NCI-H146 treated with DMSO at 0.1 percent for 48 hours (cell line): ENCODE measurements around the gene STK39.
"Not testable (repeated sequence)": the region's sequence is repeated elsewhere in the genome, so short reads cannot be mapped to it uniquely, and the experiment has no call there.

Experiments used
- DNase-seq: peaks from one replicate; lab custom pipeline; 2025; ENCODE audit not compliant: unreplicated experiment; lab: John Stamatoyannopoulos, UW

Gene STK39

DNA sequence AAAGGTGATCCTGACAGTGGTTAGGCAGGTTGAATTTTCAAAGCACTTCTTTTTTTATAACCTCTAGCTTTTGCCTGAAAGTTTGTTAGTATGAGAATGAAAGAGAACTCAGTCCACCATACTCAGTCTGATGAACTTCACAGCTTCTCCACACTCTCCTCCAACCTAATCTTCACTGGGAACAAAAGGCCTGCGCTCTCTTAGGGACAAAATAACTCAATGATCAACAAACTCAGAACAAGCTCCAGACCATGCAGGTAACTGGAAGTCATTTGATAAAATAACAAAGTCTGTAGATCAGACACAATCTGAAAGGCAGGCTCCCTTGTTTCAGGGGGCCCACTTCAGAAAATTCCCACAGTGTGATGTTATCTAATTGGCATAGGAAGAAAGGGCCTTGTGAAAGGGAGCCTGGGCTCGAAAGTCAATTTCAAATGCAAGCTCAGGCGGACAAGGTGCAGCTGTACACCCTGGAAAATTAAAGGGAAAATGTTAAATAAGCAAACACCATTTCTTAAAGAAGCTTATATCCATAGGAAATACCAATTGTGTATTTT, 142.2 kb downstream of the STK39 start:
- DNase-seq: no peak

DNA sequence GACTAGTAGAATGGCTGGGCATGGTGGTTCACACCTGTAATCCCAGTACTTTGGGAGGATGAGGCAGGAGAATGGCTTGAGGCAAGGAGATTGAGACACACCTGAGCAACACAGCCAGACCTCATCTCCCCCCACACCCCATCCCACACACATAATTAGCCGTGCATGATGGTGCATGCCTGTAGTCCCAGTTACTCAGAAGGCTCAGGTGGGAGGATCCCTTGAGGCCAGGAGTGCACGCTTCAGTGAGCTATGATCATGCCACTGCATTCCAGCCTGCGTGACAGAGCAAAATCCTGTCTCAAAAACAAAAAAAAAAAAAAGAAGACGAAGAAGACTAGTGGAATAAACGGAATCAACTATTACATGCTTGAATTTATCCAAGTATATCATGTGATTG, 150.0 kb downstream of the STK39 start:
- no peak for DNase-seq

DNA sequence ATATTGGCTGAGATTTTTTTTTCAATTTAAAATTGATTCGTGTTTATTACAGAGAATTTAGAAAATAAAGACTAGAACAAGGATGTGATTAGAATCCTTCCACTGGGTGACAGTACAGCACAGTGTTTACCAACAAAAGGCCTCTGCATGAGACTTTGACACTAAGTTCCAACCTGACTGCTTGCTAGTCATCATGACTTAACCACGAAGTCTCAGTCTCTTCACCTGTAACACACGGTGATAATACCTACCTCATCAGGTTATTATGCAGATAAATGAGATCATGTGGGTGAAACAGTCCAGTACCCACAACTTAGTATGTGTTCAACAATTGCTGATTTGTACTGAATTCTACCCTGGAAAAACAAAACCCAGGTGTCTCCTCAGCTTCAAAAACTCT, 151.2 kb downstream of the STK39 start:
- DNase-seq: no peak

DNA sequence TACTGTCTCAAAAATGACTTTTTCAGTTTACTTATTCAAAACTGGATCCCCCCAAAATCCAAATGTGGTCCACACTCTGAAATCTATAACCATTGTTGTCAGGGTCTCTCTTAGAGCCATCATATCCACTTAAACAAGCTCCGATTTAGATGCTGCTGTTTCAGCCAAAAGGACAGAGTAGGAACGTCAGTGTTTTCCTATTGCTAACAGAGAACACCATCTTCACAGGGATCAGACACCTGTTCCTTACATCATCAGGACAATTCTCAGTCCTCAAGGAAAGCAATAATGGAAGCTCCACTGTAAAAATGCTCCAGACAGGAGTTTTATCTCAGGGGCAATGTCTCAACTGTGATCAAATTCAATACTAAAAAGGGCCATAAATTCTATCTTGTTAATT, 155.4 kb downstream of the STK39 start:
- no peak for DNase-seq

DNA sequence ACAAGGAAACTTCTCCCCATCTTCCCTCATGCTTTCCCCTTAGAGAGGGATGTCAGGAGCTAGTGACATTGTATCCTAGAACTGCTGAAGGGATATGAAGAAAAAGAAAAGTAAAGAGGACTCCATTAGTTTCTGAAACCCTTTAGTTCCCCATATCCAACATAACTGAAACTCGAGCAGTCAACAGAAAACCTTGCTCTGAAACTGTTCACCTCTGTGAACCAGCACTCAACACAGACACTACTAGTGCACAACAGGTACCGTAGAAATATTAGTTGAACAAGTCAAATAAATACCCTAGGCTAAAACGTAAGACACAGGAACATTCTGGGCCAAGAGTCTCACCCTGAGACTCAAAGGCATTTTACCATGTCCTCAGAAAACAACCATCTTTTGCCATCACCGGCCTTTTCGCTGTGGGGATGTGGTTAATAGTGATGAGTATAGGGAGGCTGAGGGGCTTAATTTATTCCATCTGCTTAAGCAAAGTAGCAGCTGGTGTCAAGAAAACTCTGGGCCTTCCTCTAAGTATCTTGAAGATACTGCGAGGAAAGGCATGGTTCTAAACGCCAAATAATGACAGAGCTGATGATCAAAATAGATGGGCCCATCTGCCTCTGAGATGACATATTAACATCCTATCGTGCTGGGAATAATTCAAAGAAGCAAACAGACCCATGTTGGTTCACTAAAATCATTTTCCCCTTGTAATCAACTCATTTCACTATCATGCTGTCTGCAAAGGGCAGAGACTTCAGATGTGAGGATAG, 156.8 kb downstream of the STK39 start:
- no peak for DNase-seq

DNA sequence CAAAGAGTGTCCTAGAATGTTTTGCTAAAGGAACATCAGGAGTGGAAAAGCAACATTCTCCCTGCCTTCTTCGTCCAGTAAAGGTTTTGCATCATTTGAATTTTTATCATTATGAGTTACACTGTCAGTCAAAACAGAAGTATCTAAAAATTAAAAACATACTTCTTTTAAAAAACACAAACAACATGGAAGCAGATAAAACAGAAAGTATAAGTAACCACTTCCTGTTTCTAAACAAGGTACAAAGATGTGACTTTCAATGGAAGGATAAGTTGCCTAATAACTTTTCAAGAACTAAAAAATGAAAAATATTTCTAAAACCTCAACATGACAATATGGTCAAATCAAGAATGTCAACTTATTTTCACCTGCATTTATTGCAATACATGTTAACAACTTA, 158.2 kb downstream of the STK39 start:
- DNase-seq: no peak

DNA sequence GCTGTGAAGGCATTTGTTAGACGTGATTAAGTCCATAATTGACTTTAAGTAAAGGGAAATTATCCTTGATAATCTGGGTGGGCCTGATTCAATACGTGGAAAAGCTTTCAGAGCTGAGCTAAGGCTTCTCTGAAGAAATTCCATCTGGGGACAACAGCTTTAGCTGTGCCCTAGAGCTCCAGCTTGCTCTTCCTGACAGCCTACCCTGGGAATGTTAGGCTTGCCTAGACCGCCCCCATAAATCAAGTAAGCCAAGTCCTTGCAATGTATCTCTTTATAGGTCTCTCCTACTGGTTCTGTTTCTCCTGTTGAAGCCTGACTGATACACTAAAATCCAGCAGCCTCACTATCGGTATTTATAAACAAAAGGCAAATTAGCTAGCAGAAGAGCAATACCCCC, 160.0 kb downstream of the STK39 start:
- no peak for DNase-seq

DNA sequence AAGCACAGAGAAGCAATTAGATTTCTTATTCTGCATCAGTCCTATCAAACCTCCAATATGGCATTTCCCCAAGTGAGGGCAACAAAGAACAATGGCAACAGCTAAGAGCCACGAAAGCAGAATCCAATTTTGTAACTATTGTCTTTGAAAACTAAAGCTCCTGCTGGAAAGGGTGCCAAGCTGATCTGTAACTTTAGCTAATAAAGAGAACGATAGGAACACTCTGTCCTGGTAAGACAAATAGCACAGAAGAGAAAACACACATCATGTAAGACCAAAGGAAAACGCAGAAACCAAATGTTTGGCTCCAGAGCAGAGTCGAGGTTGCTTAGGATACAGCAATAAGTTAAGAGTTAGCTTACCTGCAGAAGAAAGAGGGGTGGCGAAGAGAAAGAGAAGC, 160.5 kb downstream of the STK39 start:
- no peak for DNase-seq

DNA sequence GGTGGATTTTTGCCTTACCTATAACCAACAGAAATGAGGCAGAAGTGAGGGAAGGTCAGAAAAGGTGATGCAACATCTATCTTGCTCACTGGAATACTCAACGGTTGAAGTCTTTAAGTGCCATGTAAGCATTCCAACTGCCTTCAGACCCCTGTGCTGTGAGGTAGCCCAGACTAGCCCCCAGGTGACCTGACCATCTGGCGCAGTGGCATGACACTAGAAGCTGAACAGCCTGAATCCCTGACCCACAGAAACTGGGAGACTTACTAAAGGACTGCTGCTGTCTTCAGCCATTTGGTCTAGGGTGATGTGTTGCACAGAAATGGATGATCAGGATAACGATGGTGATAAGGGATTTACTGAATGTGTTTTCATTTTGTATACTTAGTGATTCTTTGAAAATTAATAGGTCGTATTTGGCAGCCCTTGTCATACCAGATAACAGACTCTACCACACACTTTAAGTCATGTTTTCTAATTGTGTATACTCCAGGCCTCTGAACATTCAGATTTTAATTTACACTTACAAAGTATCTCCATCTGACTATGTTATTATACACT, 161.5 kb downstream of the STK39 start:
- DNase-seq: no peak

DNA sequence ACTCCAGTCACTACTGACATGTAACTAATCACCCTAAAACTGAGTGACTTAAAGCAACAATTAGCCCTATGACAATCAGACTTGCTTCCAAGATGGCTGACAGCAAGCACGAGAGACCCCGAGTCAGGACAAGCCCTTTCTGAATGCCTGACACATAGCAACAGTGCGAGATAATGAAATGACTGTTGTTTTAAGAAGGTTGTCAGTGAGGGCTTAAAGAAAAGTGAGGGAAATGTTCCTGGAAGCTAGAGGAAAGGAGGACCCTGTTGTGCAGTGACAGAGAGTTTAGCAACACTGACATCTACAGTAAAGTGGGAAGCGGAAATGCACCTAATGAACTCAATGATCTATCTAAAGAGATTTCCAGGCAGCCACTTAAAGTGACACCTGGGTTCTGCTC, 163.1 kb downstream of the STK39 start:
- DNase-seq: no peak

DNA sequence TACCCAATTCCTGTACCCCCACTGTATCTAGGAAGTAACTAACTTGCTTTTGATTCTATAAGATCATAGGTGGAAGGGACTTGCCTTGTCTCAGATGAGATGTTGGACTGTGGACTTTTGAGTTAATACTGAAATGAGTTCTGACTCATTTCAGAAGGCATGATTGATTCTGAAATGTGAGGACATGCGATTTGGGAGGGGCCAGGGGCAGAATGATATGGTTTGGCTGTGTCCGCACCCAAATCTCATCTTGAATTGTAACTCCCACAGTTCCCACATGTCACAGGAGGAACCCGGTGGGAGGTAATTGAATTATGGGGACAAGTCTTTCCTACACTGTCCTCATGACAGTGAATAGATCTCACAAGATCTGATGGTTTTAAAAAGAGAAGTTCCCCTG, 165.9 kb downstream of the STK39 start:
- not testable (repeated sequence) for DNase-seq

DNA sequence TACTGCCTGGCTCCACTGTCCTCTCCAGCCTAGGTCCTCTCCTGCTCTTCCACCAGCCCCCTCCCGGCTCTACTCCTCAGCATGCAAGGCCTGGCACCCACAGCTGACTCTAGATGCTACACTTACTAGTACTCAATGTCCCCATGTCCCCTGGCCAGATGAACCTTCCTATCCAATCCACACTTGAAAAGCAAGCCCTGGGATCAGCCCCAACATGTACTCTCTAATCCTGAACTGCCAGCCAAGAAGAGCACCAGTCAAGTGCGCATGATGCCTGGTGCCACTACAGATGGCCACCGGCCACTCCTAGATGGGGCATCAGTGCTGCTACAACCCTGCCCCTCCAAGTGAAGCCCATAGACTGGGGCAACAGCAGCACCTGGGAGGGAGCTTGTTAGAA, 168.2 kb downstream of the STK39 start:
- DNase-seq: no peak

DNA sequence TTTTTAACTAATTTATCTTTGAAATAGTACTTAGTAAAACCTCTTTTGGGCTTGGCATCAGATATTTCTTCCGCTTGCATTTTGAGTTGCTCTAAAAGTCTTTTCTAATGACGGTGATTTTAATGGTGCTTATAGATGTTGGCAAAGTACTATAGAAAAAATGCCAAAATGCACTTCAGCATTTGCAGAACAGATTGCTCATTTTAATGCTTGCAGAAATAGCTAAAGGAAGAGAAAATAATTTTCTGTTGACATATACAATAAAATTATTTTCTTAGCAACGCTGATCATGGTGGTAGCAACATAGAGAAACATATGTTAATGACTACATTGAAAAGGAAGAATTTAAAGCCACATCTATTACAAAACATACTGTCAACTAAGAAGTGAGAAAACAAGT, 170.7 kb downstream of the STK39 start:
- no peak for DNase-seq

DNA sequence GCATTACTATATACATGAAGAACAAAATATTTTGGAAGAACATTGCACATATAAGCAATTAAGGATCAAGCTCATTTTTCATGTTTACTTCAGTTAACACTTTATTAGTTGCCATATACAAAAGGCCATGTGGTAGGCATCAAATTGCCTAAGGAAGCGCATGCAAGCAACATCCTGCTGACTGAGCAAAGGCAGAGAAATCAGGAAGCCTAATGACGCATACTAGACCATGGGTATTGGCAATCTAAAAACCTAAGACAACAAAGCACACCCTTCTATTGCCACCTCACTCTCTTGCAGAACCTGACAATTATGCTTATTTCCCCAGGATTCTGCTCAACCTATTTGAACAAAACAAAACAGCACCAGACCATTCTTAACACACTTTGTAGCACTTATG, 171.9 kb downstream of the STK39 start:
- no peak for DNase-seq

DNA sequence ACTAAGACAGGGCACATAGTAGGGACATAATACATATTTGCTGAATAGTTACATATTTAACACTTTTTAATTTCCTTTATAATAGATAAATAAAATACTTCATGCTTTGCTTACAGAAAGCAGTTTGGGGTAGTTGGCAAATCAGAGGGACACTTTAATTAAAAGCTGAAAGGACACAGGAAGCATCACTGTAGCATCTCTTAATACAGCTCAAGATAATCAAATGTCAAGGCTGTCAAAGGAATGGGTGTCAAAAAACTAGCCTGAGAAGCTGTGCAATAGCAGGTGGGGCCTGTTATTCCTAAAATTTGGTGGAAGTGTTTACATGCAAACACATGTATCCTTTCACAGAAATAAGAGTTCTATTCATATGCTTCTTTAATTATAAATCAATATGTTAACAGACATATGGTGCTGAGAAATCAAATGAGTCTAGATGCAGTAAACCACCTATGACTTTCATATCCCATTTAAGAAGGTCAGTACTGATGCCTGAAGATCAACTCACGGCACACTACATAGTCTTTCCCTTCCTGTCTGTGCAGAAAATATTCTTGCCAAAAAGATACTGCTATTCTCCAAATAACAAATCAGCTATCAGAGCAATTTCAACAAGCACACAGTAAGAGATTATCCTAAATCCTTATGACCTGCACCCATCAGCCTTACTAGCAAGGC, 174.6 kb downstream of the STK39 start:
- DNase-seq: no peak

DNA sequence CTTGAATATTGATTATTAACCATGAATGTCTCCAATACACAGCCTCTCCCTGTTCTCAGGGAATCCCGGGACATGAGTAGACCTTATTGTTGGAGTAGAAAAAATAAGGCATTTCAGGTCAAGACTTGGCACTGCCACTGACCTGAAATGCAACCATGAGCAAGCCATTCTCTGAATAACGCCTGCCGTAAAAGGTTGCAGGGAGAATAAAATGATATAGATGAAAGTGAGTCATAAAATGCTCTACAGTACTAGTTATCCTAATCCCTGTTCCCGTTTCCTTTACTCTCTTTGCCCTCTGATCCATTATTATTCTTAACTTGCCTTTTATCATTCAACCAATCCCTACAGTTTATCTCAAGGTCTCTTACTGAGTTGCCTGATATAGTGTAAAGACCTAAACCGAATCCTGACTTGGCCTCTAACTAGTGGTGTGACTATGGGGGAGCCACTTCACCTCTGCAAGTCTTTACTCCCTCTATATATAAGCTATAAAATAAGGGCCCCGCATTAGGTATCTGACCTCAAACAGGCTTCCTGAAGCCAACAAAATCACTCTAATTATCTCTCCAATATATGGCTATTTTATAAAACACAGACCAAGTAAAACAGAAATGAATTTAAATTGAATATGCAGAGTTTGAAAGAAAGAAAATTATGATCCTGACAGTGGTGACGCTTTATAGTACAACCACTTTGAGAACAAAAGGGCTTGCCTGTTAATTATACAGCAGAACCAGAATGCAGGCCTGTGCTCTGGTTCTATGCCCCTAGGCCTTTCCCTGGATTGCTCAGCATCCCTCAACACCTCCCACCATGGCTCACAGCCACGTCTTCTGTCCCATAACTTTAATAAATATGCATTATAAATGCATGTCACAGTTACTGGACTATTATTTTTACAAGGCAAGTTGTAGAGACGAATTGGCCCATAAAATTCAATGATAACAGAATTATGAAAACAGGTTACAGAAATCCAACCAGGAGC, 183.1 kb downstream of the STK39 start:
- DNase-seq: no peak

DNA sequence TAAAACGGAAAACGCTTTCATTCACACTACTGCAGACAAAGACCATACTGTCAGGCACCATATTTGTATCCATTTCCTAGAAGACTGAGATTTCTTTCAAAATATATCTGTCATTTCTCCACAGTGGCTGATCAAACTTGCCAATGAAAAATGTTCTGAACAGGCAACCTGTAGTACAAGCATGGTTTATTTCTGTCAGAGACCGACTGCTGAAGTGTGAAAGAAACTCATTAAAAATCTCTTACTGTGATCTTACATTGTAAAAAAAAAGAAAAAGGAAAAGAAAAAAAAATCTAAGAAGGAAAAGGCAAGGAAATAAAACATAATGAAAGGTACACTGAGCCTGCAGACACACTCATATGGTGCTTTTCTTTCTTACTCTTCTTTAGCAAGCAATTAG, 184.5 kb downstream of the STK39 start:
- no peak for DNase-seq

DNA sequence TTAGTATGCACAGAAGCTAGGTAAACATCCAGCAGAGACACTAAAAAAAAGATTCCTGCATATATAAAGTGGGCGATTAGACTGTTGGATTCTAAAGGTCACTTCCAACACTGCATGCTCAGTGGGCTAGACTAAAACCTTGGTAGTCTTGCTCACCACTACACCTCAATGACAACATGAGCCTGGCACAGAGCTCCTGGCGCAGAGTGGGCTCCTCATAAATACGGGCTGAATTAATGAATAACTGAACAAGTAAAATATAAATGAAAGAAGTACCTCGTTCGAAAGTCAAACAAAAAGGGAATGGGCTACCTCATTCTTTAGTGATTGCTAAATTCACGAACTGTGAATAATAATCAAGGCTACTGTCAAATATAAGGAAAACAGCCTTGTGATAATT, 185.3 kb downstream of the STK39 start:
- no peak for DNase-seq

DNA sequence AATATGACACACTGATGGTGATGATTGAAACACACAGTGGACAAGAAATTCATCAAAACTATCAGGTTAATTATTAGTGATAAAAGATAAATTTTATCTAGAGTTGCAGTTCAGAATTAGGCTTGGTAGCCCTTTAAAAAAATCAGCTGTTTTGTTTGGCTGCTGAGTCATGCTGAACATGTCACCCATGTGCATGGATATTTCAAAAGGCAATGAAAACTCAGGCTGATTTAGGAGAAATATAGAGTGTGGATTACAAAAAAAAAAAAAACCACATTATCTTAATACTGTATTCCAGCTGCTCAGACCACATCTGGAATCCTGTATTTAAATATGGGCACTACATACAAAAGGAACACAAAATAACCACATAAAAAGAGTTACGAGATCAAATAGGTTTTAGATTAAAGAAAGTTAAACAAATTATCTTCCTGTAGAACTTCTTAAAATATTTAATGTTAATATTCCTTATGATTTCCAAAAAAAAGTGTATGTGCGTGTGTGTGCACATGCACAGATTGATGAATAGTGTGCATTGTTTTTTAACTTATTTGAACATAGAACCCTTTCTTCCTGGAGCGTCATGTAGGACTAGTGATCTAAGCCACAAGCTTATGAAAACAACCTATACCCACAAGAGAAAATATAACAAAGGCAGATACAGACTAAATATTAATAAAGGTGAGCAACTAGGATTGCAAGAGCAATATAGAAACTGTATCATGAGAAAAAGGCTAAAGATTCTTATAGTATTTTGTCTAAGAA, 186.2 kb downstream of the STK39 start:
- no peak for DNase-seq

DNA sequence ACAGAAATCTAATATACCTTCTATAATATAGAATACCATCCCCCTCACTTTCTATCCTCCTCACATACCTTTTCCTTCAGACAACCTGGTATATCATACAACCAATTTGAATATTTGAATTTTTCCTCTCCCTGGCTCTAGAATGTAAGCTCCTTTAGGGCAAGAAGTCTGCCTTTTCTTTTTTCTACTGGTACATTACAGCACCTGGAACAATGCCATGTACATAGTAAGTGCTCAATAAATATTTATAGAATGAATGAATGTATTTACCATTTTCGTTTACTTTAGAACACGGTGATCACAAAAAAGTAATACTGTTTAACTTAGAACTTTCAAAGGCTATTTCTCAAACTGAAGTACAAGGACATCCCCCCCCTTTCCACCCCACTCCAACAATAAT, 187.6 kb downstream of the STK39 start:
- no peak for DNase-seq
